NB4 (cell line): Measurements from ENCODE around the gene MCAM.

ENCODE experiments used
- CTCF ChIP-seq: IDR thresholded peaks from one replicate; pipeline ENCODE4 v1.5.1; 2012; ENCODE audit warnings: low read depth, low read length
- POLR2A ChIP-seq: IDR thresholded peaks from 2 replicates; pipeline ENCODE4 v1.6.1; 2011; ENCODE audit warnings: mild to moderate bottlenecking; ENCODE audit not compliant: insufficient read length; ENCODE audit errors: extremely low read depth

- TF ChIP-seq CTCF (no peak), POLR2A (no peak)
Measured at GRCh38 chr11:119332111-119332765, 15.3 kb upstream of the MCAM start.
